Mesendoderm (in vitro differentiated cells): Measurements from ENCODE around the gene JPH2.
A peak's percentile ranks its signal among the peaks of the same experiment; 100 is the strongest.

Experiments
- DNase-seq: peaks from one replicate; pipeline ENCODE4 v3.0.0; 2013
- H2AK5ac ChIP-seq: 2 replicates; pipeline ENCODE4 v1.6.1; 2013; ENCODE audit warnings: low read length, inconsistent platforms
- H2BK120ac ChIP-seq: 2 replicates; pipeline ENCODE4 v1.6.1; 2013; ENCODE audit warnings: low read depth, mild to moderate bottlenecking, low read length, moderate library complexity, mixed read lengths
- H2BK15ac ChIP-seq: replicated peaks from 2 replicates; pipeline ENCODE4 v1.6.1; 2013; ENCODE audit warnings: low read depth, mild to moderate bottlenecking, moderate library complexity
- H2BK5ac ChIP-seq: 2 replicates; pipeline ENCODE4 v1.6.1; 2013; ENCODE audit warnings: low read length, inconsistent platforms
- H3K18ac ChIP-seq: 2 replicates; pipeline ENCODE4 v1.6.1; 2013; ENCODE audit warnings: mild to moderate bottlenecking, low read length, mixed read lengths
- H3K23ac ChIP-seq: one replicate; pipeline ENCODE4 v1.6.1; 2013; ENCODE audit warnings: low read length
- H3K27ac ChIP-seq: 2 replicates; pipeline ENCODE4 v1.5.1; 2013; ENCODE audit warnings: low read depth, mild to moderate bottlenecking, inconsistent platforms, low read length, moderate library complexity
- H3K27me3 ChIP-seq: 2 replicates; pipeline ENCODE4 v1.6.1; 2013; ENCODE audit warnings: low read length, control low read depth, mild to moderate bottlenecking, inconsistent platforms; ENCODE audit not compliant: insufficient read depth, poor library complexity
- H3K36me3 ChIP-seq: 2 replicates; pipeline ENCODE4 v1.6.1; 2013; ENCODE audit warnings: low read length, inconsistent platforms; ENCODE audit not compliant: control insufficient read depth, insufficient read depth
- H3K4ac ChIP-seq: one replicate; pipeline ENCODE4 v1.6.1; 2013; ENCODE audit warnings: low read depth, mild to moderate bottlenecking, low read length, moderate library complexity
- H3K4me1 ChIP-seq: 2 replicates; pipeline ENCODE4 v1.6.1; 2013; ENCODE audit warnings: low read depth, low read length, inconsistent platforms; ENCODE audit not compliant: control insufficient read depth
- H3K4me2 ChIP-seq: 2 replicates; pipeline ENCODE4 v1.6.1; 2013; ENCODE audit warnings: low read length
- H3K4me3 ChIP-seq: 2 replicates; pipeline ENCODE4 v1.5.1; 2013; ENCODE audit warnings: mild to moderate bottlenecking, low read length
- H3K56ac ChIP-seq: one replicate; pipeline ENCODE4 v1.6.1; 2013; ENCODE audit warnings: low read length
- H3K79me1 ChIP-seq: 2 replicates; pipeline ENCODE4 v1.6.1; 2013; ENCODE audit warnings: low read length, inconsistent platforms
- H3K79me2 ChIP-seq: 2 replicates; pipeline ENCODE4 v1.6.1; 2013; ENCODE audit warnings: mild to moderate bottlenecking, low read length; ENCODE audit not compliant: control insufficient read depth, insufficient read depth
- H3K9ac ChIP-seq: 2 replicates; pipeline ENCODE4 v1.6.1; 2013; ENCODE audit warnings: low read length, inconsistent platforms
- H4K5ac ChIP-seq: one replicate; pipeline ENCODE4 v1.6.1; 2013; ENCODE audit warnings: low read length
- H4K8ac ChIP-seq: one replicate; pipeline ENCODE4 v1.6.1; 2013; ENCODE audit warnings: low read depth, mild to moderate bottlenecking, control low read depth, low read length, moderate library complexity
- WGBS: extraction: QIAGEN DNeasy Blood & Tissue Kit; methylation state at CpG from one replicate; pipeline ENCODE4 v1.1.7; 2013; ENCODE audit warnings: low lambda C conversion rate, missing lambda C conversion rate; ENCODE audit not compliant: insufficient coverage; ENCODE audit errors: extremely low coverage; 5-methylcytosine and 5-hydroxymethylcytosine counted together

JPH2 gene

GRCh38 chr20:44210406-44211176, 23.6 kb upstream of the JPH2 start, which contains the start of gene OSER1:
TSS of gene OSER1 (minus strand) at chr20:44210771. CDS start at chr20:44206957, 3,814 bp downstream.
- peak within 1 kb of the TSS; percentile 67 for H3K4ac ChIP-seq
- no peak within 1 kb of the TSS for H3K23ac ChIP-seq

DNA sequence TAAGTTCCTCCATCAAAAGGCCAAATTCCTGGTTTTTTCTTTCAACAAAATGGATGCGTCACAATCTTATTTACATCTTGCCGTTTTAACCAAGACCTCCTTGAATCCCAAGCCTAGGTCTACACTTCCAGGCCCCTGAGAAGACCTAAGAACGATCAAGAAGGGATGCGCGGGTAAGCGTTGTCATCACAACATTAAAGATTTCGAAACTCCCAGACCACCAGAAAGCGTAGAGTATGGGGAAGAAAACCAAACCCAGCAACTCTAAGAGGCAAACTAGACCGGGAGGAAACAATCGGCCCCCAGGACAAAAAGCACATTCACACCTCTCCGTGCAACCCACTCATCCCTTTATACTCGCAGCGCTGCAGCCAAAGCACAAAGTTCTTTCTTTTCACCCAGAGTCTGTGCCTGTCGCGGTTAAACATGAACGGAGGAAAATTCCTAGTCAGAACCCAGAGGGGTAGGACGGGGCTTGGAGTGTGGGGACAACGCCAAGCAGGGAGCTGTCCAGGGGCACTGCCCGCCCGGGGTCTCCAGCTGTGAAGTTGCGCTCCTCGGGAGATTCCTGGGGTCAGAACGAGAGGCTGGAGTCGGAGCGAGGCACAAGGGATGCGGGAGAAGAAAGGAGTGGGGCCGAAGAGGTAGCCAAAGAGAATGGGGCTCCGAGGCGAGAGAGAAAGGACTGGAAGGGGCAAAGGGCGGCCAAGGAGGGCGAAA, 22.9 kb upstream of the JPH2 start:
- Histone ChIP-seq H2BK5ac (peak overlapping the region; percentile 33), H2BK120ac (no peak overlapping the region), H3K27me3 (no peaks in the 10 kb centered on the region), H3K56ac (peak overlapping the region; percentile 97), H2BK15ac (no peak overlapping the region), H3K79me1 (peaks cover 7% of the 10 kb centered on the region), H2AK5ac (no peak overlapping the region), H3K4me2 (peak overlapping the region; percentile 97), H3K4me3 (peak overlapping the region; percentile 97), H3K36me3 (no peaks in the 10 kb centered on the region), H3K4me1 (peaks cover 7% of the 10 kb centered on the region), H3K4ac (peak overlapping the region; percentile 67), H3K18ac (peak overlapping the region; percentile 71), H3K23ac (no peak overlapping the region), H4K8ac (no peak overlapping the region), H3K79me2 (peaks cover 28% of the 10 kb centered on the region), H4K5ac (no peak overlapping the region), H3K27ac (peak overlapping the region; percentile 91), H3K9ac (peak overlapping the region; percentile 93)
- DNase-seq = peak; percentile 69
- no CpG with 5 or more reads among the region's 31 CpGs for WGBS

More at GRCh38 chr20:44210406-44211176, 23.6 kb upstream of the JPH2 start, which contains the start of gene OSER1:
- Histone ChIP-seq H4K8ac (no peak within 1 kb of the TSS), H3K4me2 (peak within 1 kb of the TSS; percentile 97), H3K9ac (peak within 1 kb of the TSS; percentile 93), H2BK5ac (peak within 1 kb of the TSS; percentile 33), H3K56ac (peak within 1 kb of the TSS; percentile 97), H3K27me3 (no peaks in the 10 kb centered on the region), H3K4me3 (peak within 1 kb of the TSS; percentile 97), H3K79me2 (peaks cover 28% of the 10 kb centered on the region), H4K5ac (no peak within 1 kb of the TSS), H2AK5ac (no peak within 1 kb of the TSS), H3K18ac (peak within 1 kb of the TSS; percentile 71), H3K4me1 (peaks cover 7% of the 10 kb centered on the region), H2BK15ac (no peak within 1 kb of the TSS), H3K27ac (peak within 1 kb of the TSS; percentile 91), H2BK120ac (no peak within 1 kb of the TSS), H3K36me3 (no peaks in the 10 kb centered on the region), H3K79me1 (peaks cover 7% of the 10 kb centered on the region)
- DNase-seq = peak; percentile 99
- WGBS = no CpG with 5 or more reads among the region's 79 CpGs

- Histone ChIP-seq H3K4me1 (peaks cover 7% of the 10 kb centered on the region), H3K27ac (no peak overlapping the region), H2AK5ac (no peak overlapping the region), H4K8ac (no peak overlapping the region), H3K4me3 (no peak overlapping the region), H3K9ac (peak overlapping the region; percentile 93), H3K4ac (no peak overlapping the region), H2BK5ac (no peak overlapping the region), H3K56ac (peak overlapping the region; percentile 69), H2BK15ac (no peak overlapping the region), H3K27me3 (no peaks in the 10 kb centered on the region), H2BK120ac (no peak overlapping the region), H3K36me3 (no peaks in the 10 kb centered on the region), H3K4me2 (peak overlapping the region; percentile 43), H3K79me2 (peaks cover 28% of the 10 kb centered on the region), H3K79me1 (peaks cover 7% of the 10 kb centered on the region), H4K5ac (no peak overlapping the region), H3K23ac (no peak overlapping the region), H3K18ac (no peak overlapping the region)
- no peak for DNase-seq
- WGBS = no CpG with 5 or more reads among the region's 7 CpGs
Observed at GRCh38 chr20:44208770-44209169, 21.8 kb upstream of the JPH2 start.

DNA sequence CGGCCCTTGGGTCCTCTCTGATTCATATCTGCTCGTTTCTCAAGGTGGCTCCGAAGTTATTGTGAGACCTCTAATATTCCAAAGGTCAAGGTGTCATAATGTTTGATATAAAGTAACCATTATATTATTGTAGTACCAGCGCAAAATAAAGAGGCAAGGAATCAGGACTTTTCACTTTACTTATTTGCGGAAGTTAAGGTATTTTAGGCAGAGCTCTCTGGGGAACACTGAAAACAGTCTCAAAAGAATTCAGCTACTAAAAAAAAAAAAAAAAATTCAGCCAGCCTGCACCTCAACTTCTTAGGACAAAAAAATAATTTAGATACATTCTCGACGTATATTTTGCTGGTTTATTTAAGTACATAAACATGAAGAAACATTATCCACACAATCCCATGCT, 21.2 kb upstream of the JPH2 start:
- H3K9ac ChIP-seq = no peak overlapping the region
- H3K18ac ChIP-seq = no peak overlapping the region
- peaks cover 7% of the 10 kb centered on the region for H3K79me1 ChIP-seq
- H3K4me1 ChIP-seq = peaks cover 7% of the 10 kb centered on the region
- H3K36me3 ChIP-seq = no peaks in the 10 kb centered on the region
- H2BK120ac ChIP-seq = no peak overlapping the region
- no peak overlapping the region for H4K8ac ChIP-seq
- no peak overlapping the region for H3K4ac ChIP-seq
- no peak overlapping the region for H3K56ac ChIP-seq
- no peak overlapping the region for H3K27ac ChIP-seq
- H3K4me2 ChIP-seq = no peak overlapping the region
- no peak overlapping the region for H4K5ac ChIP-seq
- no peak overlapping the region for H2AK5ac ChIP-seq
- no peak overlapping the region for H3K4me3 ChIP-seq
- H3K79me2 ChIP-seq = peaks cover 28% of the 10 kb centered on the region
- H2BK15ac ChIP-seq = no peak overlapping the region
- no peaks in the 10 kb centered on the region for H3K27me3 ChIP-seq
- no peak overlapping the region for H3K23ac ChIP-seq
- WGBS = no CpG with 5 or more reads among the region's 7 CpGs
- DNase-seq = no peak
- H2BK5ac ChIP-seq = no peak overlapping the region

DNA sequence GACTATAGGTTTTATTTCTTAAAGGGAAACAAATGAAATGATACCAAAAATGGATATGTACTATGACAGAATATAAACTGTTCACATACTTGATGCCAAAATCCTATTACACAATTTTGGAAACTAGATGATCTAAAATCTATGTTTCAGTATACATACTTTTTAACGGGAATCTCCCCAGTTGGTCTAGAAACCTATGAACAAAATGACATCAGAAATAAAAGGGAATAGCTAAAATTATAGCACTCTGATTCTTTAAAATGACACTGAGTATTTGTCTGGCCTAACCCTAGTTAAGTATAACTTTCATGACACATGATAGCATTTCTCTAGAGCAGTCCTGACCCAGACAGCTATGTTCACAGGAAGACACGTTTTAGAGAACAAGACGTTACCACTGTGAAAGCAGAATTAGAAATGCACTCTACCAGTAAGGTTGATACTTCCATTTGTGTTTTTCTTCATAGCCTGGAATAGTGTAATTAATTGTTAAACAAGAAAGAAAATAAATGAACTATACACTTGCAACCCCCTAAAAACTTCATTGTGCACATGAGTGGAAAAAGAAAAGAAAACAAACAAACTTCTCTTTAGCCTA, 20.2 kb upstream of the JPH2 start:
- no peak for DNase-seq
- Histone ChIP-seq H3K27ac (no peak overlapping the region), H3K27me3 (no peaks in the 10 kb centered on the region), H3K18ac (no peak overlapping the region), H4K5ac (no peak overlapping the region), H3K23ac (no peak overlapping the region), H3K79me2 (peaks cover 28% of the 10 kb centered on the region), H2BK120ac (no peak overlapping the region), H3K79me1 (peaks cover 7% of the 10 kb centered on the region), H3K4me2 (no peak overlapping the region), H3K4me1 (peaks cover 7% of the 10 kb centered on the region), H3K56ac (no peak overlapping the region), H2BK5ac (no peak overlapping the region), H3K9ac (no peak overlapping the region), H3K36me3 (no peaks in the 10 kb centered on the region), H2AK5ac (no peak overlapping the region), H3K4me3 (no peak overlapping the region), H2BK15ac (no peak overlapping the region), H3K4ac (no peak overlapping the region), H4K8ac (no peak overlapping the region)
- WGBS = no CpG with 5 or more reads among the region's 3 CpGs
